Gastrocnemius medialis (tissue), 4 donors: ENCODE results near the gene KCNJ15.
"Not testable (repeated sequence)": the region's sequence is repeated elsewhere in the genome, so short reads cannot be mapped to it uniquely, and the experiment has no call there.

ENCODE experiments used
- POLR2A ChIP-seq, 2 donors: fragments of 450-650 bp; IDR thresholded peaks; one replicate each; pipeline ENCODE4 v1.6.1; 2017; ENCODE audit warnings: antibody characterized with exemption in 2 of 2, mild to moderate bottlenecking in 2 of 2, moderate library complexity in 2 of 2
- TF ChIP-seq, protein P1 (sequence below), 5 experiments: fragments of 450-650 bp in 3 of 5; fragments of 200-600 bp in 2 of 5; sonication (generic) in 2 of 5; IDR thresholded peaks in 4 of 5; conservative IDR thresholded peaks in 1 of 5; 1 replicate in 4 of 5; 2 replicates in 1 of 5; pipeline ENCODE4 v1.5.1; 2016 to 2019; ENCODE audit warnings: antibody characterized with exemption in 5 of 5, mild to moderate bottlenecking in 3 of 5, moderate library complexity in 3 of 5

DNA sequence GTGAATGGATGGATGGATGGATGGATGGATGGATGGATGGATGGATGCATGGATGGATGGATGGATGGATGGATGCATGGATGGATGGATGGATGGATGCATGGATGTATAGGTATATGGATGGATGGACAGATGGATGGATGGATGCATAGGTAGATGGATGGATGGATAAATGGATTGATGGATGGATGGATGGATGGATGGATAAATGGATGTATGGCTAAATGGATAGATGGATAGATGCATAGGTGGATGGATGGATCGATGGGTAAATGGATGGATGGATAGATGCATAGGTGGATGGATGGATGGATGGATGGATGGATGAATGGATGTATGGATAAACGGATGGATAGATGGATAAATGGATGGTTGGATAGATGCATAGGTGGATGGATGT is 9.7 kb upstream of the KCNJ15 start:
- TF ChIP-seq POLR2A (IDR thresholded peaks at IDR 0.05), result not testable (repeated sequence)
- TF ChIP-seq, protein P1, sequence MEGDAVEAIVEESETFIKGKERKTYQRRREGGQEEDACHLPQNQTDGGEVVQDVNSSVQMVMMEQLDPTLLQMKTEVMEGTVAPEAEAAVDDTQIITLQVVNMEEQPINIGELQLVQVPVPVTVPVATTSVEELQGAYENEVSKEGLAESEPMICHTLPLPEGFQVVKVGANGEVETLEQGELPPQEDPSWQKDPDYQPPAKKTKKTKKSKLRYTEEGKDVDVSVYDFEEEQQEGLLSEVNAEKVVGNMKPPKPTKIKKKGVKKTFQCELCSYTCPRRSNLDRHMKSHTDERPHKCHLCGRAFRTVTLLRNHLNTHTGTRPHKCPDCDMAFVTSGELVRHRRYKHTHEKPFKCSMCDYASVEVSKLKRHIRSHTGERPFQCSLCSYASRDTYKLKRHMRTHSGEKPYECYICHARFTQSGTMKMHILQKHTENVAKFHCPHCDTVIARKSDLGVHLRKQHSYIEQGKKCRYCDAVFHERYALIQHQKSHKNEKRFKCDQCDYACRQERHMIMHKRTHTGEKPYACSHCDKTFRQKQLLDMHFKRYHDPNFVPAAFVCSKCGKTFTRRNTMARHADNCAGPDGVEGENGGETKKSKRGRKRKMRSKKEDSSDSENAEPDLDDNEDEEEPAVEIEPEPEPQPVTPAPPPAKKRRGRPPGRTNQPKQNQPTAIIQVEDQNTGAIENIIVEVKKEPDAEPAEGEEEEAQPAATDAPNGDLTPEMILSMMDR (IDR thresholded peaks at IDR 0.05 in 4 of 5, conservative IDR thresholded peaks at IDR 0.05 in 1 of 5), result not testable (repeated sequence)
